Fibroblast of lung (primary cell): Measurements from ENCODE around the gene ACAD8. TPM values are rescaled to one million over a fixed set of nuclear protein-coding genes. Genes with fewer than 3 reads are reported as not detected.

Experiments used
- DNase-seq, 2 donors: peaks; one replicate each; pipeline versions ENCODE4 v3.0.0 to v3.0.0-alpha.2; 2010; ENCODE audit warnings: low read depth in 2 of 2
- H2AFZ ChIP-seq: 2 replicates; pipeline ENCODE4 v1.5.1; 2012; ENCODE audit warnings: low read length, control low read depth, inconsistent platforms
- H3K27ac ChIP-seq: 2 replicates; pipeline ENCODE4 v1.5.1; 2011; ENCODE audit warnings: low read length, control low read depth; ENCODE audit not compliant: insufficient read depth
- H3K27me3 ChIP-seq: 2 replicates; pipeline ENCODE4 v1.5.1; 2011; ENCODE audit warnings: mild to moderate bottlenecking, low read length; ENCODE audit not compliant: control insufficient read depth, insufficient read depth
- H3K36me3 ChIP-seq: 2 replicates; pipeline ENCODE4 v1.5.1; 2011; ENCODE audit warnings: low read length; ENCODE audit not compliant: control insufficient read depth, insufficient read depth
- H3K4me1 ChIP-seq: 2 replicates; pipeline ENCODE4 v1.5.1; 2011; ENCODE audit warnings: low read length; ENCODE audit not compliant: control insufficient read depth, insufficient read depth; ENCODE audit errors: extremely low read depth
- H3K4me2 ChIP-seq: 2 replicates; pipeline ENCODE4 v1.5.1; 2011; ENCODE audit warnings: low read length, control low read depth; ENCODE audit not compliant: insufficient read depth; ENCODE audit errors: extremely low read depth
- H3K4me3 ChIP-seq, 4 experiments: fragments of 200-600 bp in 1 of 4; sonication (generic) in 1 of 4; replicated peaks in 1 of 4; 2 replicates each; pipeline ENCODE4 v1.5.1; 2011 to 2016; ENCODE audit warnings: low read length in 4 of 4, low read depth in 3 of 4, mild to moderate bottlenecking in 3 of 4, control low read depth in 2 of 4, inconsistent platforms in 1 of 4, mixed read lengths in 1 of 4; ENCODE audit not compliant: insufficient read depth in 1 of 4; ENCODE audit errors: control extremely low read depth in 1 of 4
- H3K79me2 ChIP-seq: 2 replicates; pipeline ENCODE4 v1.5.1; 2012; ENCODE audit warnings: mild to moderate bottlenecking, low read length, inconsistent platforms; ENCODE audit not compliant: control insufficient read depth, insufficient read depth
- H3K9ac ChIP-seq: 2 replicates; pipeline ENCODE4 v1.5.1; 2011; ENCODE audit warnings: mild to moderate bottlenecking, low read length, control low read depth; ENCODE audit not compliant: insufficient read depth
- H3K9me3 ChIP-seq: 2 replicates; pipeline ENCODE4 v1.5.1; 2012; ENCODE audit warnings: low read depth, low read length; ENCODE audit not compliant: control insufficient read depth, insufficient read depth
- H4K20me1 ChIP-seq: 2 replicates; pipeline ENCODE4 v1.5.1; 2011; ENCODE audit warnings: low read length; ENCODE audit not compliant: control insufficient read depth, insufficient read depth; ENCODE audit errors: extremely low read depth
- EZH2 ChIP-seq: IDR thresholded peaks from 2 replicates; pipeline ENCODE4 v1.5.1; 2012; ENCODE audit warnings: low read length, control low read depth, mild to moderate bottlenecking; ENCODE audit errors: missing control alignments
- polyA plus RNA-seq, 2 donors: library from polyadenylated mRNA; depleted of rRNA in 1 of 2; stranded (reverse) in 1 of 2; unstranded in 1 of 2; fragments of >200 nt; gene quantifications; 2 replicates each; pipeline ENCODE4 v1.2.1, GENCODE V29; 2011 to 2012; ENCODE audit warnings: missing spikeins in 1 of 2
- total RNA-seq: library from RNA; depleted of rRNA; stranded (reverse); fragments of >200 nt; gene quantifications from 2 replicates; pipeline ENCODE4 v1.2.1, GENCODE V29; 2014
- TF ChIP-seq, protein P1 (sequence below), 2 donors: IDR thresholded peaks in 1 of 2; conservative IDR thresholded peaks in 1 of 2; 1 replicate in 1 of 2; 2 replicates in 1 of 2; pipeline ENCODE4 v1.5.1; 2011 to 2012; ENCODE audit warnings: low read length in 2 of 2, control low read depth in 1 of 2, inconsistent platforms in 1 of 2, low read depth in 1 of 2, mild to moderate bottlenecking in 1 of 2

ACAD8 gene
- total and polyA plus RNA-seq, 2 donors (not counting 1 experiment from before 2014, with no cell fraction given): 16.8 to 19.6 TPM

DNA sequence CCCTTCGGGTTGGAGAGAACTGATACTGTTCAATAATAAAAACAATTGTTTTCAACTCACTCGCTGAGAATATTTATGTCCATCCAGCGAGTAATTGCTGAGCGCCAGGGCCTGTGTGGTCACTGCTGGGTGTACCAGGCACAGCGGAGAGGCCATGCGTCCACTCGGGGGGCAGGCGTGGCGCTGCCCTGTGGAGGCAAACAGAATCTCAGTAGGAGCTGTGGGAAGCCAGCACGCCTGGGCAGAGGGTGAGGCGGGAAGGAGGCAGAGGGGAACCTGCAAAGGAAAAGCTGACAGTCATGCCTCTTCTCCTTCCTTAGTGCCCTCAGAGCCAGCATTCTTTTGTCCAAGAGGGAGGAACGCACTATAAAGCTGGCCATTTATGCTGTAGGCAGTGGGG lies 34.2 kb downstream of the ACAD8 start:
- H3K27me3 ChIP-seq: no peaks in the 10 kb centered on the region
- H4K20me1 ChIP-seq: no peaks in the 10 kb centered on the region
- H3K4me1 ChIP-seq: no peaks in the 10 kb centered on the region
- H3K36me3 ChIP-seq: no peaks in the 10 kb centered on the region
- TF ChIP-seq, protein P1, sequence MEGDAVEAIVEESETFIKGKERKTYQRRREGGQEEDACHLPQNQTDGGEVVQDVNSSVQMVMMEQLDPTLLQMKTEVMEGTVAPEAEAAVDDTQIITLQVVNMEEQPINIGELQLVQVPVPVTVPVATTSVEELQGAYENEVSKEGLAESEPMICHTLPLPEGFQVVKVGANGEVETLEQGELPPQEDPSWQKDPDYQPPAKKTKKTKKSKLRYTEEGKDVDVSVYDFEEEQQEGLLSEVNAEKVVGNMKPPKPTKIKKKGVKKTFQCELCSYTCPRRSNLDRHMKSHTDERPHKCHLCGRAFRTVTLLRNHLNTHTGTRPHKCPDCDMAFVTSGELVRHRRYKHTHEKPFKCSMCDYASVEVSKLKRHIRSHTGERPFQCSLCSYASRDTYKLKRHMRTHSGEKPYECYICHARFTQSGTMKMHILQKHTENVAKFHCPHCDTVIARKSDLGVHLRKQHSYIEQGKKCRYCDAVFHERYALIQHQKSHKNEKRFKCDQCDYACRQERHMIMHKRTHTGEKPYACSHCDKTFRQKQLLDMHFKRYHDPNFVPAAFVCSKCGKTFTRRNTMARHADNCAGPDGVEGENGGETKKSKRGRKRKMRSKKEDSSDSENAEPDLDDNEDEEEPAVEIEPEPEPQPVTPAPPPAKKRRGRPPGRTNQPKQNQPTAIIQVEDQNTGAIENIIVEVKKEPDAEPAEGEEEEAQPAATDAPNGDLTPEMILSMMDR (conservative IDR thresholded peaks at IDR 0.05 in 1 of 2, IDR thresholded peaks at IDR 0.05 in 1 of 2; ENCODE audit: low read depth in 1 of 2, low read length in 2 of 2): no peak
- no peak for TF ChIP-seq EZH2
- H3K4me3 ChIP-seq: no peak overlapping the region
- H3K9me3 ChIP-seq: no peaks in the 10 kb centered on the region
- no peak overlapping the region for H3K4me2 ChIP-seq
- no peak overlapping the region for H2AFZ ChIP-seq
- H3K9ac ChIP-seq: no peak overlapping the region
- DNase-seq: no peak
- H3K79me2 ChIP-seq: no peaks in the 10 kb centered on the region
- H3K27ac ChIP-seq: no peak overlapping the region

DNA sequence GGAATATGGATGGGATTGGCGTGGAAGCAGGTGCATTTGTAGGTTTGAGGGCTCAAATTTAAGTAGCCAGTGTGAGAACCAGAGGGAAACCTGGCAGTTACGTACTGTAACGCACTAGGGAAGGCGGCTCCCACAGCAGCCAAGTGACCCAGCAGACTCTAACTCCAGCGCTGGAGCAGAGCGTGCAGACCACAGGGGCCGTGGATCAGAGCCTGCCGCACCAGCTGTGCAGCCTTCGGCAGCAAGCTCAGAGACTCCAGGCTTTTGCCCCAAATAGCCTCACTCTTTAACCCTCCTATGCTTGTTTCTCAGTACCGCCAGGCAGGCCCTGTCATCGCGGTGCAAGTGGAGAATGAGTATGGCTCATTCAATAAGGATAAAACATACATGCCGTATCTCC lies 35.1 kb downstream of the ACAD8 start:
- H3K4me3 ChIP-seq: no peak overlapping the region
- no peaks in the 10 kb centered on the region for H3K79me2 ChIP-seq
- no peaks in the 10 kb centered on the region for H3K9me3 ChIP-seq
- TF ChIP-seq, protein P1 (conservative IDR thresholded peaks at IDR 0.05 in 1 of 2, IDR thresholded peaks at IDR 0.05 in 1 of 2; ENCODE audit: low read depth in 1 of 2, low read length in 2 of 2): no peak
- no peak for TF ChIP-seq EZH2
- no peaks in the 10 kb centered on the region for H3K36me3 ChIP-seq
- H2AFZ ChIP-seq: no peak overlapping the region
- H3K4me1 ChIP-seq: no peaks in the 10 kb centered on the region
- no peaks in the 10 kb centered on the region for H4K20me1 ChIP-seq
- no peak overlapping the region for H3K4me2 ChIP-seq
- H3K27me3 ChIP-seq: no peaks in the 10 kb centered on the region
- no peak overlapping the region for H3K27ac ChIP-seq
- DNase-seq: no peak
- no peak overlapping the region for H3K9ac ChIP-seq

DNA sequence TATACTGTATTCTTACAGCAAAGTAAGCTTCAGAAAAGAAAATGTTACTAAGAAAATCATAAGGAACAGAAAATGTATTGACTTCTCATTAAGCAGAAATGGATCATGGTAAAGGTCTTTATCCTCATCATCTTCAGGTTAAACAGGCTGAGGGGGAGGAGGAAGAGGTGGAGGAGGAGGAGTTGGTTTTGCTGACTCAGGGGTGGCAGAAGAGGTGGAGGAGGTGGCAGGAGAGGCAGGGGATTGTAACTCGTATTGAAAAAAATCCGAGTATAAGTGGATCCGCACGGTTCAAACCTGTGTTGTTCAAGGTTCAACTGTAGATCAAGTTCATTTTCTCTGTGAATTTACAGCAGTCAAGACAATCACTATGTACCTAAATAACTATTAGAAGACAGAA lies 35.8 kb downstream of the ACAD8 start:
- no peaks in the 10 kb centered on the region for H3K9me3 ChIP-seq
- H3K4me3 ChIP-seq: no peak overlapping the region
- no peaks in the 10 kb centered on the region for H3K27me3 ChIP-seq
- no peak overlapping the region for H3K4me2 ChIP-seq
- no peaks in the 10 kb centered on the region for H4K20me1 ChIP-seq
- H3K27ac ChIP-seq: no peak overlapping the region
- no peak for DNase-seq
- no peaks in the 10 kb centered on the region for H3K36me3 ChIP-seq
- TF ChIP-seq EZH2: no peak
- TF ChIP-seq, protein P1 (conservative IDR thresholded peaks at IDR 0.05 in 1 of 2, IDR thresholded peaks at IDR 0.05 in 1 of 2; ENCODE audit: low read depth in 1 of 2, low read length in 2 of 2): no peak
- no peaks in the 10 kb centered on the region for H3K79me2 ChIP-seq
- H3K4me1 ChIP-seq: no peaks in the 10 kb centered on the region
- H3K9ac ChIP-seq: no peak overlapping the region
- H2AFZ ChIP-seq: no peak overlapping the region
